ENCODE measurements around the gene ALDH1A1. TPM values are rescaled to one million over a fixed set of nuclear protein-coding genes. Genes with fewer than 3 reads are reported as not detected.

Gene ALDH1A1
- total and polyA plus RNA-seq, 9 of the 15 experiments (the other 6 are each of a cell fraction or from before 2014, with no cell fraction given), result 1.8 to 86.3 (median 24.4) TPM

DNA sequence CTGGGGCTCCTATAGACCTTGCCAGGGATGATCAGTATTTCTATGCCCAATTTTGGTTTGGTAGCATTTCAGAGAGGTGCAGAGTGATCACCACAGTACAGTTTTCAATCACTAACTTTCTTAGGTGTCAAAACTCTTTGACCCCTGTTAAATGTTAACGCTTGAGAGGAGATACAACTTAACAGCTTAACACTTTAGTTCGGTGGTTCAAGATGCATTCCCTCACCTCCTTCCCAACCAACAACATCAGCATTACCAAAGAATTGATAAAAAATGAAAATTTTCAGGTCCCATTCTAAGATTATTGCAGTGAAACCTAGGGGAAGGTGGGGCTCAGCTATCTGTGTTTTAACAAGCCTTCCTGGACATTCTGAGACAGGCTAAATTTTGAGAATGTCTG, 16.2 kb downstream of the ALDH1A1 start:
- no peaks in the 10 kb centered on the region for H4K20me1 ChIP-seq (replicated peaks; ENCODE audit: control insufficient read depth, insufficient read depth, low read length)
- no peaks in the 10 kb centered on the region for H3K27me3 ChIP-seq (ENCODE audit: control insufficient read depth in 2 of 2, insufficient read depth in 2 of 2, low read length in 2 of 2)
- FAIRE-seq, result no peak
- H3K79me2 ChIP-seq (ENCODE audit: control insufficient read depth, insufficient read depth, low read length), result no peaks in the 10 kb centered on the region
- no peak overlapping the region for H3K9ac ChIP-seq (ENCODE audit: insufficient read depth in 1 of 2, low read depth in 2 of 2, low read length in 2 of 2)
- H3K27ac ChIP-seq (ENCODE audit: extremely low read depth, low read depth, low read length), result no peak overlapping the region
- no peaks in the 10 kb centered on the region for H3K9me1 ChIP-seq (ENCODE audit: control insufficient read depth, insufficient read depth, low read length)
- H3K4me2 ChIP-seq (ENCODE audit: insufficient read depth, low read length), result no peak overlapping the region
- DNase-seq (ENCODE audit: extremely low read depth in 1 of 4, low spot score in 3 of 4), result no peak
- BruUV-seq (replicated peaks), result no TSS peak
- no peaks in the 10 kb centered on the region for H3K9me3 ChIP-seq (replicated peaks; ENCODE audit: control insufficient read depth, insufficient read depth, low read depth, low read length)
- H3K4me1 ChIP-seq (replicated peaks in 1 of 2; ENCODE audit: control insufficient read depth in 2 of 2, insufficient read depth in 2 of 2, low read length in 2 of 2), result no peaks in the 10 kb centered on the region
- H2AFZ ChIP-seq (ENCODE audit: low read depth, low read length), result no peak overlapping the region
- intact Hi-C loops (cut with micrococcal nuclease) (no loop called here), in situ Hi-C loops (cut with MboI) (no loop called here)
- 35% methylated on average over 2 of the region's 2 CpGs for WGBS (ENCODE audit: insufficient coverage, low coverage, missing lambda C conversion rate)
- POLR2A ChIA-PET, result interaction anchor here (0.6 to 1.6 kb wide), 3 partner anchors 14 to 67 kb away, joined by 3 to 5 read pairs (median 3); no protein-coding TSS in a partner anchor
- no peaks in the 10 kb centered on the region for H3K36me3 ChIP-seq (ENCODE audit: control insufficient read depth, insufficient read depth, low read length)
- H3K4me3 ChIP-seq, result no peak overlapping the region
- CTCF ChIA-PET (ENCODE audit: low intra/inter-chr PET ratio), result no interaction called here
- no peak for ATAC-seq
- TF ChIP-seq, protein P1, sequence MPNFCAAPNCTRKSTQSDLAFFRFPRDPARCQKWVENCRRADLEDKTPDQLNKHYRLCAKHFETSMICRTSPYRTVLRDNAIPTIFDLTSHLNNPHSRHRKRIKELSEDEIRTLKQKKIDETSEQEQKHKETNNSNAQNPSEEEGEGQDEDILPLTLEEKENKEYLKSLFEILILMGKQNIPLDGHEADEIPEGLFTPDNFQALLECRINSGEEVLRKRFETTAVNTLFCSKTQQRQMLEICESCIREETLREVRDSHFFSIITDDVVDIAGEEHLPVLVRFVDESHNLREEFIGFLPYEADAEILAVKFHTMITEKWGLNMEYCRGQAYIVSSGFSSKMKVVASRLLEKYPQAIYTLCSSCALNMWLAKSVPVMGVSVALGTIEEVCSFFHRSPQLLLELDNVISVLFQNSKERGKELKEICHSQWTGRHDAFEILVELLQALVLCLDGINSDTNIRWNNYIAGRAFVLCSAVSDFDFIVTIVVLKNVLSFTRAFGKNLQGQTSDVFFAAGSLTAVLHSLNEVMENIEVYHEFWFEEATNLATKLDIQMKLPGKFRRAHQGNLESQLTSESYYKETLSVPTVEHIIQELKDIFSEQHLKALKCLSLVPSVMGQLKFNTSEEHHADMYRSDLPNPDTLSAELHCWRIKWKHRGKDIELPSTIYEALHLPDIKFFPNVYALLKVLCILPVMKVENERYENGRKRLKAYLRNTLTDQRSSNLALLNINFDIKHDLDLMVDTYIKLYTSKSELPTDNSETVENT (CRISPR knock-in tag; IDR thresholded peaks at IDR 0.05), result no peak
- TF ChIP-seq, protein P2, sequence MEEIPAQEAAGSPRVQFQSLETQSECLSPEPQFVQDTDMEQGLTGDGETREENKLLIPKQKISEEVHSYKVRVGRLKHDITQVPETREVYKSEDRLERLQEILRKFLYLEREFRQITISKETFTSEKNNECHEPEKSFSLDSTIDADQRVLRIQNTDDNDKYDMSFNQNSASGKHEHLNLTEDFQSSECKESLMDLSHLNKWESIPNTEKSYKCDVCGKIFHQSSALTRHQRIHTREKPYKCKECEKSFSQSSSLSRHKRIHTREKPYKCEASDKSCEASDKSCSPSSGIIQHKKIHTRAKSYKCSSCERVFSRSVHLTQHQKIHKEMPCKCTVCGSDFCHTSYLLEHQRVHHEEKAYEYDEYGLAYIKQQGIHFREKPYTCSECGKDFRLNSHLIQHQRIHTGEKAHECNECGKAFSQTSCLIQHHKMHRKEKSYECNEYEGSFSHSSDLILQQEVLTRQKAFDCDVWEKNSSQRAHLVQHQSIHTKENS (CRISPR knock-in tag; IDR thresholded peaks at IDR 0.05), result no peak
- TF ChIP-seq HDAC1 (IDR thresholded peaks at IDR 0.05), result no peak
- TF ChIP-seq BCOR (IDR thresholded peaks at IDR 0.05), result no peak
- TF ChIP-seq CHD4 (IDR thresholded peaks at IDR 0.05; ENCODE audit: insufficient read depth, insufficient replicate concordance, low read depth, low read length, poor library complexity, severe bottlenecking), result no peak
- no peak for TF ChIP-seq OTX1 (CRISPR knock-in tag; IDR thresholded peaks at IDR 0.05)
- no peak for TF ChIP-seq TAF9B (IDR thresholded peaks at IDR 0.05; ENCODE audit: partially characterized antibody)
- TF ChIP-seq, protein P3, sequence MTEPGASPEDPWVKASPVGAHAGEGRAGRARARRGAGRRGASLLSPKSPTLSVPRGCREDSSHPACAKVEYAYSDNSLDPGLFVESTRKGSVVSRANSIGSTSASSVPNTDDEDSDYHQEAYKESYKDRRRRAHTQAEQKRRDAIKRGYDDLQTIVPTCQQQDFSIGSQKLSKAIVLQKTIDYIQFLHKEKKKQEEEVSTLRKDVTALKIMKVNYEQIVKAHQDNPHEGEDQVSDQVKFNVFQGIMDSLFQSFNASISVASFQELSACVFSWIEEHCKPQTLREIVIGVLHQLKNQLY (CRISPR knock-in tag; conservative IDR thresholded peaks at IDR 0.05), result no peak
- no peak for TF ChIP-seq MYBL2 (IDR thresholded peaks at IDR 0.05; ENCODE audit: low read depth)
- no peak for TF ChIP-seq MYBL2 (CRISPR knock-in tag; IDR thresholded peaks at IDR 0.05; ENCODE audit: borderline replicate concordance)
- TF ChIP-seq, protein P4, sequence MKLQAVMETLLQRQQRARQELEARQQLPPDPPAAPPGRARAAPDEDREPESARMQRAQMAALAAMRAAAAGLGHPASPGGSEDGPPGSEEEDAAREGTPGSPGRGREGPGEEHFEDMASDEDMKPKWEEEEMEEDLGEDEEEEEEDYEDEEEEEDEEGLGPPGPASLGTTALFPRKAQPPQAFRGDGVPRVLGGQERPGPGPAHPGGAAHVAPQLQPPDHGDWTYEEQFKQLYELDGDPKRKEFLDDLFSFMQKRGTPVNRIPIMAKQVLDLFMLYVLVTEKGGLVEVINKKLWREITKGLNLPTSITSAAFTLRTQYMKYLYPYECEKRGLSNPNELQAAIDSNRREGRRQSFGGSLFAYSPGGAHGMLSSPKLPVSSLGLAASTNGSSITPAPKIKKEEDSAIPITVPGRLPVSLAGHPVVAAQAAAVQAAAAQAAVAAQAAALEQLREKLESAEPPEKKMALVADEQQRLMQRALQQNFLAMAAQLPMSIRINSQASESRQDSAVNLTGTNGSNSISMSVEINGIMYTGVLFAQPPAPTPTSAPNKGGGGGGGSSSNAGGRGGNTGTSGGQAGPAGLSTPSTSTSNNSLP (IDR thresholded peaks at IDR 0.05; ENCODE audit: borderline replicate concordance, low read depth, low read length), result no peak
- no peak for TF ChIP-seq GATAD2A (IDR thresholded peaks at IDR 0.05)
- TF ChIP-seq, protein P5, sequence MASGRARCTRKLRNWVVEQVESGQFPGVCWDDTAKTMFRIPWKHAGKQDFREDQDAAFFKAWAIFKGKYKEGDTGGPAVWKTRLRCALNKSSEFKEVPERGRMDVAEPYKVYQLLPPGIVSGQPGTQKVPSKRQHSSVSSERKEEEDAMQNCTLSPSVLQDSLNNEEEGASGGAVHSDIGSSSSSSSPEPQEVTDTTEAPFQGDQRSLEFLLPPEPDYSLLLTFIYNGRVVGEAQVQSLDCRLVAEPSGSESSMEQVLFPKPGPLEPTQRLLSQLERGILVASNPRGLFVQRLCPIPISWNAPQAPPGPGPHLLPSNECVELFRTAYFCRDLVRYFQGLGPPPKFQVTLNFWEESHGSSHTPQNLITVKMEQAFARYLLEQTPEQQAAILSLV (tag; IDR thresholded peaks at IDR 0.05), result no peak
